ENCODE data around the gene RHBDD2. TPM values are rescaled to one million over a fixed set of nuclear protein-coding genes. Genes with fewer than 3 reads are reported as not detected.

The RHBDD2 gene
- total and polyA plus RNA-seq, 9 of the 15 experiments (the other 6 are each of a cell fraction or from before 2014, with no cell fraction given) = 3.3 to 36.7 (median 17.9) TPM

- in situ Hi-C loops (cut with MboI) = loop anchor here (5.0 kb wide), 1 partner anchor 156 kb away; no protein-coding TSS in a partner anchor
- no peak overlapping the region for H3K27ac ChIP-seq (ENCODE audit: extremely low read depth, low read depth, low read length)
- peaks cover 7 to 16% of the 10 kb centered on the region in 2 experiments; a peak in 4 of 5 replicates for H3K4me1 ChIP-seq (replicated peaks in 1 of 2; ENCODE audit: control insufficient read depth in 2 of 2, insufficient read depth in 2 of 2, low read length in 2 of 2)
- no peaks in the 10 kb centered on the region for H3K9me1 ChIP-seq (ENCODE audit: control insufficient read depth, insufficient read depth, low read length)
- DNase-seq (ENCODE audit: extremely low read depth in 1 of 4, low spot score in 3 of 4) (no peak), FAIRE-seq (no peak), ATAC-seq (no peak)
- intact Hi-C loops (cut with micrococcal nuclease) = loop anchor here (5.0 kb wide), 3 partner anchors 106 to 446 kb away; no protein-coding TSS in a partner anchor
- CTCF ChIA-PET (ENCODE audit: low intra/inter-chr PET ratio) = interaction anchor here (0.5 to 4.3 kb wide), 6 partner anchors 10 to 1247 kb away, joined by 3 to 95 read pairs (median 4); no protein-coding TSS in a partner anchor
- H3K4me3 ChIP-seq = no peak overlapping the region
- 0 out of 2 replicates have a peak overlapping the region, but pooled peaks have one; percentile 35 for H2AFZ ChIP-seq (ENCODE audit: low read depth, low read length)
- H3K9me3 ChIP-seq (replicated peaks; ENCODE audit: control insufficient read depth, insufficient read depth, low read depth, low read length) = no peaks in the 10 kb centered on the region
- no peaks in the 10 kb centered on the region for H4K20me1 ChIP-seq (replicated peaks; ENCODE audit: control insufficient read depth, insufficient read depth, low read length)
- WGBS (ENCODE audit: insufficient coverage, low coverage, missing lambda C conversion rate) = 5% methylated on average over 5 of the region's 5 CpGs
- no peak overlapping the region for H3K9ac ChIP-seq (ENCODE audit: insufficient read depth in 1 of 2, low read depth in 2 of 2, low read length in 2 of 2)
- H3K36me3 ChIP-seq (ENCODE audit: control insufficient read depth, insufficient read depth, low read length) = no peaks in the 10 kb centered on the region; the same call in 2 of the 3 replicates
- no peaks in the 10 kb centered on the region for H3K27me3 ChIP-seq (ENCODE audit: control insufficient read depth in 2 of 2, insufficient read depth in 2 of 2, low read length in 2 of 2)
- peak; percentile 65; the same call in 1 of the 2 replicates for TF ChIP-seq CBFB (CRISPR knock-in tag; IDR thresholded peaks at IDR 0.05)
- TF ChIP-seq YY1 (IDR thresholded peaks at IDR 0.05; ENCODE audit: borderline replicate concordance in 1 of 3, control insufficient read depth in 1 of 3, extremely low read depth in 1 of 3, insufficient read depth in 3 of 3, insufficient read length in 1 of 3, insufficient replicate concordance in 2 of 3, low read depth in 1 of 3, low read length in 2 of 3) = peak in 1 of 3 experiments; percentile 1
- 0 out of 2 replicates have a peak, but pooled peaks have one; percentile 27 for TF ChIP-seq THRAP3 (IDR thresholded peaks at IDR 0.05; ENCODE audit: borderline replicate concordance)
- no peak for TF ChIP-seq HNRNPUL1 (IDR thresholded peaks at IDR 0.05; ENCODE audit: low read length)
- TF ChIP-seq NR2C2 (CRISPR knock-in tag; IDR thresholded peaks at IDR 0.05) = 0 out of 2 replicates have a peak, but pooled peaks have one; percentile 45
- no peak for TF ChIP-seq NR2C2 (tag; IDR thresholded peaks at IDR 0.05)
- TF ChIP-seq TOE1 (IDR thresholded peaks at IDR 0.05; ENCODE audit: borderline replicate concordance) = no peak
- TF ChIP-seq TOE1 (CRISPR knock-in tag; IDR thresholded peaks at IDR 0.05; ENCODE audit: borderline replicate concordance, low read depth) = peak; percentile 18; the same call in 1 of the 2 replicates
- no peak for TF ChIP-seq BRCA1 (IDR thresholded peaks at IDR 0.05)
- 0 out of 2 replicates have a peak, but pooled peaks have one; percentile 47 for TF ChIP-seq BRCA1 (CRISPR knock-in tag; IDR thresholded peaks at IDR 0.05)
- no peak for TF ChIP-seq ZNF318 (IDR thresholded peaks at IDR 0.05; ENCODE audit: borderline replicate concordance in 1 of 2, low read depth in 1 of 2)
- no peaks in the 10 kb centered on the region for H3K79me2 ChIP-seq (ENCODE audit: control insufficient read depth, insufficient read depth, low read length)
- H3K4me2 ChIP-seq (ENCODE audit: insufficient read depth, low read length) = no peak overlapping the region
- BruUV-seq (replicated peaks) = no TSS peak
- POLR2A ChIA-PET = interaction anchor here (0.6 to 1.4 kb wide), 6 partner anchors 8 to 182 kb away, joined by 3 to 5 read pairs (median 4); partner anchors contain the start of genes MDH2, STYXL1 and TMEM120A
Observed at GRCh38 chr7:75866114-75866488, 12.7 kb upstream of the RHBDD2 start.

Measured in K562 (cell line).